Testis (tissue), 2 donors: ENCODE measurements around the gene WRAP73.

Experiments used
- POLR2A ChIP-seq: fragments of 450-650 bp; IDR thresholded peaks from one replicate; pipeline ENCODE4 v1.6.1; 2017; ENCODE audit warnings: antibody characterized with exemption, mild to moderate bottlenecking, moderate library complexity
- TF ChIP-seq, protein P1 (sequence below), 3 experiments: fragments of 450-650 bp in 2 of 3; fragments of 200-600 bp in 1 of 3; sonication (generic) in 1 of 3; IDR thresholded peaks; one replicate each; pipeline ENCODE4 v1.5.1; 2016 to 2019; ENCODE audit warnings: antibody characterized with exemption in 3 of 3, mild to moderate bottlenecking in 2 of 3, moderate library complexity in 1 of 3

DNA sequence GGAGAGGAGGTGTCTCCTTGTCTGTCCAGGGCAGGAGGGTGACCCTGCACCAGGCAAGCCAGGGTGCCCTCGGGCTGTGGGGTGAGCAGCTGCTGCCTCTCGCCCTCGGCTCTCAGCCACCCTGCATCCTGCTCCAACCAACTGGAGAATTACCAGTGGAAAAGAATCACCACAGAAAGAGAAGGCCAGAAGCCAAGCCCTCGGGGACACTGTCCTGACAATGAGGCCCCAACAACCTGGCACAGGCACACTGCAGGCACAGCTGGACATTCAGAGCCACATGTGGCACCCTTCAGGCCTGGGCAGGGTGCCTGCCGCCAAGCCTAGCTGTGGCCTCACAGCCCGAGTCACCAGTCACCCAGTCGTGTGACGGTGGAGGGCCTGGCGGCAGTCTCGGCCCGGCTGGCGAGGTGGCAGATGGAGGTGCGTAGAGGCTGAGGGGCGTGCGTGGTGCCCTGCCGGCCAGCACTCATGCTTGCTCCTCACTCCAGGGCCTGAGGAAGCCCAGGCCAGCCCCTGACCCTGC lies 50.6 kb downstream of the WRAP73 start:
- TF ChIP-seq, protein P1, sequence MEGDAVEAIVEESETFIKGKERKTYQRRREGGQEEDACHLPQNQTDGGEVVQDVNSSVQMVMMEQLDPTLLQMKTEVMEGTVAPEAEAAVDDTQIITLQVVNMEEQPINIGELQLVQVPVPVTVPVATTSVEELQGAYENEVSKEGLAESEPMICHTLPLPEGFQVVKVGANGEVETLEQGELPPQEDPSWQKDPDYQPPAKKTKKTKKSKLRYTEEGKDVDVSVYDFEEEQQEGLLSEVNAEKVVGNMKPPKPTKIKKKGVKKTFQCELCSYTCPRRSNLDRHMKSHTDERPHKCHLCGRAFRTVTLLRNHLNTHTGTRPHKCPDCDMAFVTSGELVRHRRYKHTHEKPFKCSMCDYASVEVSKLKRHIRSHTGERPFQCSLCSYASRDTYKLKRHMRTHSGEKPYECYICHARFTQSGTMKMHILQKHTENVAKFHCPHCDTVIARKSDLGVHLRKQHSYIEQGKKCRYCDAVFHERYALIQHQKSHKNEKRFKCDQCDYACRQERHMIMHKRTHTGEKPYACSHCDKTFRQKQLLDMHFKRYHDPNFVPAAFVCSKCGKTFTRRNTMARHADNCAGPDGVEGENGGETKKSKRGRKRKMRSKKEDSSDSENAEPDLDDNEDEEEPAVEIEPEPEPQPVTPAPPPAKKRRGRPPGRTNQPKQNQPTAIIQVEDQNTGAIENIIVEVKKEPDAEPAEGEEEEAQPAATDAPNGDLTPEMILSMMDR (IDR thresholded peaks at IDR 0.05) = no peak
- no peak for TF ChIP-seq POLR2A
